SH-SY5Y (cell line): ENCODE results near the gene PPP6R1.

ENCODE experiments used
- GATA2 ChIP-seq: IDR thresholded peaks from 2 replicates; pipeline ENCODE4 v1.6.1; 2011; ENCODE audit warnings: mild to moderate bottlenecking, low read depth, low read length
- GATA3 ChIP-seq: IDR thresholded peaks from 2 replicates; pipeline ENCODE4 v1.6.1; 2011; ENCODE audit warnings: low read depth, mild to moderate bottlenecking, low read length, moderate library complexity

DNA sequence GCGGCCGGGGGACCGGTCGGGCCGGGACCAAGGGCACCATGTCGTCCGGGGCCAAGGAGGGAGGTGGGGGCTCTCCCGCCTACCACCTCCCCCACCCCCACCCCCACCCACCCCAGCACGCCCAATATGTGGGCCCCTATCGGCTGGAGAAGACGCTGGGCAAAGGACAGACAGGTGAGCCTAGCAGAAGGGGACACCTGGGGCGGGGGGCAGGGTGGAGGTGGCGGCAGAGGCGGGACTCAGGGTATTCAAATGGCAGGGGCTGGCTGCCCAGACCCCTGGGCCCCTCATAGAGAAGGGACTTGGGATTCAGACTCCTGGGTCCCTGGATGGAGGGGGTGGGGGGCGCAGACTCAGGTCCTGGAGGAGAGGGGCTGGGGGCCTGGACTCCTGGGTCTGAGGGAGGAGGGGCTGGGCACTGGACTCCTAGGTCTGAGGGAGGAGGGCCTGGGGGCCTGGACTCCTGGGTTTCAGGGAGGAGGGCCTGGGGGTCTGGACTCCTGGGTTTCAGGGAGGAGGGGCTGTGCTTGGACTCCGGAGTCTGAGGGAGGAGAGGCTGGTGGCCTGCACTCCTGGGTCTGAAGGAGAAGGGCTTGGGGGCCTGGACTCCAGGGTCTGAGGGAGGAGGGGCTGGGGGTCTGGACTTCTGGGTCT lies 25.7 kb upstream of the PPP6R1 start:
- TF ChIP-seq GATA2 = no peak
- no peak for TF ChIP-seq GATA3
